Natural killer cell (primary cell): ENCODE results near the gene OR7C2. TPM values are rescaled to one million over a fixed set of nuclear protein-coding genes. Genes with fewer than 3 reads are reported as not detected.

ENCODE experiments used
- ATAC-seq, 3 donors: fragments of 150-1000 bp in 2 of 3; fragments of 200-7000 bp in 1 of 3; cut with Tn5 transposase; 1 replicate in 1 of 3; 2 replicates in 2 of 3; pipeline ENCODE4 v1.10.0; 2021; ENCODE audit warnings: mild to moderate bottlenecking in 2 of 3, moderate library complexity in 2 of 3
- DNase-seq, 2 donors: peaks; one replicate each; pipeline versions ENCODE4 v3.0.0 to v3.0.0-alpha.2; 2013 to 2021; ENCODE audit warnings: mixed read lengths in 1 of 2
- H3K27ac ChIP-seq: one replicate; pipeline ENCODE4 v1.5.1; 2013; ENCODE audit warnings: mild to moderate bottlenecking, low read length
- H3K27me3 ChIP-seq: one replicate; pipeline ENCODE4 v1.6.1; 2013; ENCODE audit warnings: low read length; ENCODE audit not compliant: control insufficient read depth, insufficient read depth
- H3K36me3 ChIP-seq: one replicate; pipeline ENCODE4 v1.6.1; 2013; ENCODE audit warnings: low read length; ENCODE audit not compliant: control insufficient read depth, insufficient read depth
- H3K4me1 ChIP-seq: one replicate; pipeline ENCODE4 v1.6.1; 2013; ENCODE audit warnings: low read length; ENCODE audit not compliant: control insufficient read depth, insufficient read depth
- H3K4me3 ChIP-seq: one replicate; pipeline ENCODE4 v1.5.1; 2013; ENCODE audit warnings: low read length
- H3K9me3 ChIP-seq: one replicate; pipeline ENCODE4 v1.6.1; 2013; ENCODE audit warnings: low read length; ENCODE audit not compliant: control insufficient read depth, insufficient read depth
- H3K27ac Mint-ChIP-seq, 2 donors: one replicate each; pipeline ENCODE4 v1.8.0; 2022; ENCODE audit warnings: mild to moderate bottlenecking in 2 of 2, mixed read lengths in 2 of 2, moderate library complexity in 1 of 2
- H3K27me3 Mint-ChIP-seq, 2 donors: one replicate each; pipeline ENCODE4 v1.8.0; 2022; ENCODE audit warnings: low read depth in 2 of 2, mixed read lengths in 2 of 2
- H3K36me3 Mint-ChIP-seq: one replicate; pipeline ENCODE4 v1.8.0; 2022; ENCODE audit warnings: mixed read lengths
- H3K4me1 Mint-ChIP-seq, 2 donors: one replicate each; pipeline ENCODE4 v1.8.0; 2022; ENCODE audit warnings: mixed read lengths in 2 of 2
- H3K4me3 Mint-ChIP-seq: one replicate; pipeline ENCODE4 v1.8.0; 2022; ENCODE audit warnings: mild to moderate bottlenecking, moderate library complexity, mixed read lengths
- H3K9me3 Mint-ChIP-seq, 2 donors: one replicate each; pipeline ENCODE4 v1.8.0; 2022; ENCODE audit warnings: mixed read lengths in 2 of 2
- CTCF ChIP-seq: fragments of 200-600 bp; IDR thresholded peaks from one replicate; pipeline ENCODE4 v1.8.0; 2022; ENCODE audit warnings: antibody characterized with exemption
- WGBS: methylation state at CpG from one replicate; pipeline ENCODE4 v1.1.7; 2013; ENCODE audit warnings: missing lambda C conversion rate; ENCODE audit not compliant: insufficient coverage; 5-methylcytosine and 5-hydroxymethylcytosine counted together
- intact Hi-C: fragments of 100-400 bp; cut with micrococcal nuclease; formaldehyde crosslinking; loops from one replicate; pipeline ENCODE4 v1.14.2; 2022
- total RNA-seq, 4 donors: library from RNA; stranded (reverse); fragments of 120-200 nt in 1 of 4; gene quantifications; one replicate each; pipeline versions ENCODE4 v1.2.3 to v1.2.4, GENCODE V29; 2013 to 2022

Gene OR7C2
- total RNA-seq, 3 donors from 2014 or later (not counting 1 experiment from before 2014, with no cell fraction given), result not detected

GRCh38 chr19:14952767-14953166 is 11.5 kb downstream of the OR7C2 start:
- Mint-ChIP-seq H3K4me3 (no peak overlapping the region), H3K4me1 (no peaks in the 10 kb centered on the region), H3K27me3 (peaks cover 0 to 7% of the 10 kb centered on the region in 2 donors), H3K36me3 (no peaks in the 10 kb centered on the region), H3K9me3 (peaks cover 3 to 4% of the 10 kb centered on the region in 2 donors), H3K27ac (no peak overlapping the region)
- intact Hi-C loops, result no loop called here
- no peaks in the 10 kb centered on the region for H3K27me3 ChIP-seq
- H3K27ac ChIP-seq, result no peak overlapping the region
- H3K36me3 ChIP-seq, result no peaks in the 10 kb centered on the region
- DNase-seq, result no peak
- H3K4me3 ChIP-seq, result no peak overlapping the region
- TF ChIP-seq CTCF, result no peak
- WGBS, result 87% methylated on average over 11 of the region's 11 CpGs
- ATAC-seq, result no peak
- no peaks in the 10 kb centered on the region for H3K9me3 ChIP-seq
- no peaks in the 10 kb centered on the region for H3K4me1 ChIP-seq

GRCh38 chr19:14954071-14954655 is 12.9 kb downstream of the OR7C2 start:
- no peaks in the 10 kb centered on the region for H3K4me1 Mint-ChIP-seq
- Histone ChIP-seq H3K27ac (no peak overlapping the region), H3K27me3 (no peaks in the 10 kb centered on the region), H3K9me3 (peaks cover 6% of the 10 kb centered on the region), H3K36me3 (no peaks in the 10 kb centered on the region), H3K4me1 (no peaks in the 10 kb centered on the region), H3K4me3 (no peak overlapping the region)
- H3K4me3 Mint-ChIP-seq, result no peak overlapping the region
- H3K27ac Mint-ChIP-seq, result no peak overlapping the region
- H3K36me3 Mint-ChIP-seq, result no peaks in the 10 kb centered on the region
- peaks cover 0 to 7% of the 10 kb centered on the region in 2 donors for H3K27me3 Mint-ChIP-seq
- WGBS, result 85% methylated on average over 24 of the region's 24 CpGs
- intact Hi-C loops, result no loop called here
- no peak for DNase-seq
- ATAC-seq, result no peak
- peaks cover 3 to 4% of the 10 kb centered on the region in 2 donors for H3K9me3 Mint-ChIP-seq
- no peak for TF ChIP-seq CTCF

- no peak overlapping the region for H3K4me3 Mint-ChIP-seq
- H3K27me3 Mint-ChIP-seq, result peaks cover 0 to 7% of the 10 kb centered on the region in 2 donors
- H3K4me3 ChIP-seq, result no peak overlapping the region
- no peak for TF ChIP-seq CTCF
- H3K27ac Mint-ChIP-seq, result no peak overlapping the region
- WGBS, result 83% methylated on average over 2 of the region's 3 CpGs
- intact Hi-C loops, result no loop called here
- no peak for ATAC-seq
- peaks cover 11% of the 10 kb centered on the region for H3K9me3 ChIP-seq
- no peak for DNase-seq
- no peaks in the 10 kb centered on the region for H3K4me1 Mint-ChIP-seq
- H3K4me1 ChIP-seq, result no peaks in the 10 kb centered on the region
- no peaks in the 10 kb centered on the region for H3K36me3 Mint-ChIP-seq
- H3K27me3 ChIP-seq, result no peaks in the 10 kb centered on the region
- no peak overlapping the region for H3K27ac ChIP-seq
- no peaks in the 10 kb centered on the region for H3K36me3 ChIP-seq
- peaks cover 3 to 8% of the 10 kb centered on the region in 2 donors for H3K9me3 Mint-ChIP-seq
Observed at GRCh38 chr19:14957464-14957863, 16.2 kb downstream of the OR7C2 start.

- Mint-ChIP-seq H3K27me3 (peaks cover 0 to 10% of the 10 kb centered on the region in 2 donors), H3K36me3 (no peaks in the 10 kb centered on the region), H3K4me3 (no peak overlapping the region), H3K27ac (no peak overlapping the region), H3K4me1 (no peaks in the 10 kb centered on the region), H3K9me3 (peaks cover 3 to 8% of the 10 kb centered on the region in 2 donors)
- Histone ChIP-seq H3K4me1 (no peaks in the 10 kb centered on the region), H3K9me3 (peaks cover 11% of the 10 kb centered on the region), H3K4me3 (no peak overlapping the region), H3K27me3 (no peaks in the 10 kb centered on the region), H3K36me3 (no peaks in the 10 kb centered on the region), H3K27ac (no peak overlapping the region)
- intact Hi-C loops, result no loop called here
- no peak for DNase-seq
- ATAC-seq, result no peak
- TF ChIP-seq CTCF, result no peak
- 46% methylated on average over 1 of the region's 1 CpG for WGBS
Observed at GRCh38 chr19:14959263-14959662, 18.0 kb downstream of the OR7C2 start.
